HG03066 (cell line): Measurements from ENCODE around the gene MYO10.

Source experiments
- ATAC-seq: cut with Tn5 transposase; IDR thresholded peaks from one replicate; pipeline ENCODE4 v1.9.1; 2021; ENCODE audit warnings: low read depth; ENCODE audit not compliant: unreplicated experiment

Gene MYO10

DNA sequence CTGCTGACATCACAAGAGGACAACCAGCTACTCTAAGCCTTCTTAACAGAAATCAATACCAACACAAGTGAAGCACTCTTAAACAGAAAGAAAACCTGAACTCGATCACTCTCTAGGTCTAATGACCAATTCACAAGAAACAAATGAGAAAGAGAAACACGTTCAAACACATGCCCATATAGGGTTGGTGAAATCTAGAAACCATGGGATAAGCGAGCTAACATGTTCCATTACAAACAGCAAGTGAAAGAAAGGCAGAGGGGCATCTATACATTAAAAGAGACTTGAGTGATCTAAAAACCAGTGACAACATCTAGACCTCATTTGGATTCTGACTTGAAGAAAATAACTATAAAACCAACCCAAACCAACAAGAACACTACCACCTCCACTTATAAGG lies 244.4 kb downstream of the MYO10 start:
- no peak for ATAC-seq

DNA sequence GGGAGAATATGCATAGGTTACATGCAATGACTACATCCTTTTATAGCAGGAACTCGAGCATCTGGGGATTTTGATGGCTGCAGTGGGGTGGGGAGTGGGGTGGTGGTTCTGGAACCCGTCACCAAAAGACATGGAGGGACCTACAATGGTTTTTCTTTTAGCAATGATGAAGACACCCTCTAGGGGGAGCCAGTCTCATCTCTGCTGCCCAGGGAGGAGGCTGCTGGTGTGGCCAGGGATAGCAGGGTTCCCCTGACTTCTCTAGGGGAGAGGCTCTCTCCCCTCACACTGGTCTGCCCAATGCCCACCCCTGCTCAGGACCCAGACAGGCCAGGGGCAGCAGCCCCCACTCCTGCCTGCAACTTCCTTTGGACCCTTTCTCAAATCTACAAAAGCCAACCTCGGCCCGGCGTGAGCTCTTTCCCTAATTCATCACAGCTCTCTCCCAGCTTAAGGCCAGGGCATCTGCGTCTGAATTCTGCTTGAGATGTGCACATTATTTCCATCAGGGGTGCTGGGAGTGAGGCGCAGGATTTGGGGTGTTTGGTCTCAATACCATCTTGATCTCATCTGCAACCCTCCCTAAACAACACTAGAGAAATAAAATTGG lies 245.7 kb downstream of the MYO10 start:
- ATAC-seq: peak; percentile 82

DNA sequence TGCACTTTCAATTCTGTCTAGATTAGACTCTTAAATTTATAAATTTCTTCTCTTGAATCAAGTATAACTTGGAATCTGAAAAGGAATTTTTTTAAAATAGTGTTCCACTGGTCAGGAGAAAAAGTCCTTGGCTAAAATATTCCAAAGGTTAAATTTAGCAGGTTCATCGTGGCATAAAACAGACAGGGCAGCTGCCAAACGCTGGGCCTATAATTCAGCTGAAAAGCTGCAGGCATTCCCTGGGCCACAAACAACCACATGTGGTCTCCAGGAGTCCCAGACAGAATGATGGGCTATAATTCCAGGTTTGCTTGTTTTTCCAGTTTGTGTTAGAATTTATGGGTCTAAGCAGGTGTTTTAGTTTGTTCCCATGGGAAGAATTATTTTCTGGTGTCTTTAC lies 248.2 kb downstream of the MYO10 start:
- ATAC-seq: no peak

DNA sequence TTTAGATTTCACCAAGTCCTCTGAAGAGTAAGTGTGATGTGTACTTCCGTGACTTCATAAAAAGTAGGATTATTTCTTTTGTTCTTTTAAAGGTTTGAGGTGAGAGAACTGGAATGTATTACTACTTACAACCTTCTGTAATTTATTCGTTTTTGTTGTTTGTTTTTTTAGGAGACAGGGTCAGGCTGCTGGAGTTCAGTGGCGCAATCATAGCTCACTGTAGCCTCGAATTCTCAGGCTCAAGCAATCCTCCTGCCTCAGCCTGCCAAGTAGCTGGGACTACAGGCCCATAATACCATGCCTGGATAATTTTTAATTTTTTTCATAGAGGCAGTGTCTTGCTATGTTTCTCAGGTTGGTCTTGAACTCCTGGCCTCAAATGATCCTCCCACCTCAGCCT lies 251.0 kb downstream of the MYO10 start:
- no peak for ATAC-seq

DNA sequence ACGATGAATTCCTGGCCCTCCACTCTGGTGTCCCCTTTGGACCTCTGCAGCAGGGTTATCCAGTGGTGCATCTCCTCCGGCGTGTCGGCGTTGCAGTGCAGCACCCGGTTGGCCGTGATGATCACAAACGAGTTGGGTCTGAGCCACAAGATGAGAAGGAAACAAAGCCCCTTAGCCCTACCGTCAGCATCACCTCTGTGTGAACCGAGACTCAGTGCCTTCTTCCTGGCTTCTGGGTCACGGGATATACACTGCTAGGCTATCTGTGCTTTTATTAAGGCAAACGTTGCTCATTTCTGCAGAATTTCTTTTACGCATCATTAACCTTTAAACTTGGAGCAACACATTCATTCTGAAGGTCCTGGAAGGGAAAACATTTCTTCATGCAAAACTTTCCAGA lies 254.2 kb downstream of the MYO10 start:
- ATAC-seq: no peak

DNA sequence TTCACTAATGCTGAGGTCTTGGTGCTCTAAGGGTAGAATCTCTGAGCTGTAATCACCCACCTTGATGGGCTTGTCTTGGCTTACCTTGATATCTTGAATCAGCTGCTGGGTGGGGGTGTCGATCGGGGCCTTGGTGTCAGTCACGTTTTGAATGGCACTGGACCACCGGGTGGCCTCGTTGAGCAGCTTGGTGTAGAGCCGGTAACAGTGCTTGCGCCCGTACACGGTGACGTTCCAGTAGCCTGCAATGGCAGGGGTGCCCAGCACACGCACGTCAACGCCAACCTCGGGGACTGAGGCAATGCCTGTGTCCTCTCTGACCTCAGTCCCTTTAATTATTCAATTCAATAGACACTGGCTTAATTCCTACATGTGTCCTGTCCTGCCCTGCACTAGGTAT lies 256.2 kb downstream of the MYO10 start:
- no peak for ATAC-seq

DNA sequence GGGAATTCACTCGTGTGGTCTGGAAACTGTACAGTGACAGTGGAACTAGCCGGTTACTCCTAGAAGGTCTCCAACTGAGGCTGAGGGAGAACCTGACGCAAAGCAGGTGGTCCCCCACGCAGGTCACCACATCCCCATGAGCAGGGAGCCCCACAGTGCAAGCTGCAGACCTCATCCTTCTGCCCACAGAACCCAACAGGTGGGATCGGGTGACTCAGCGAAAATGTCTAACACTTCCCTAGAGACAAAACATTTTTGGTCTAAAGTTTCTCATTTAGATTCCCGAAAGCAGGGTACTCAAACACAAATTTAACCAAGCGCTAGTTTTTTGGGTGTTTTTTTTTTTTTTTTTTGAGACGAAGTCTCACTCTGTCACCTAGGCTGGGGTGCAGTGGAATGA lies 256.9 kb downstream of the MYO10 start:
- ATAC-seq: no peak

DNA sequence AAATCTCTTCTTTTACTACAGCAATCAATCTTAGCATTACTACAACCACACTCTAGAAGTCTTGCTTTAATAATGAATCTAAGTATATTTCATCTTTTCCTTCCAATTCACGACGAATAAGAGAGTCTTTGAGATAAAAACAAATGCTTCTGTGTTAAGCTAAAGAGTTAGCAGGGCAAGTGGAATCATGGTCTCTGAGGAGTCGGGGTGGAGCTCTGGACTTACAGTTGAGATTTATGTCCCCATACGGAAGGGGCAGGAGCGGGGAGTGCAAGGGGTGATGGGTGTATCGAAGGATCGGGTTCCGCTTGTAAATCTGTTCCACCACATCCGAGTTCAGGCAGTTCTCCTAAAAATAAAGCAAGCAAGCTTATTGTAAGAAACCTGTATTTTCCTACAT lies 260.3 kb downstream of the MYO10 start:
- ATAC-seq: no peak

DNA sequence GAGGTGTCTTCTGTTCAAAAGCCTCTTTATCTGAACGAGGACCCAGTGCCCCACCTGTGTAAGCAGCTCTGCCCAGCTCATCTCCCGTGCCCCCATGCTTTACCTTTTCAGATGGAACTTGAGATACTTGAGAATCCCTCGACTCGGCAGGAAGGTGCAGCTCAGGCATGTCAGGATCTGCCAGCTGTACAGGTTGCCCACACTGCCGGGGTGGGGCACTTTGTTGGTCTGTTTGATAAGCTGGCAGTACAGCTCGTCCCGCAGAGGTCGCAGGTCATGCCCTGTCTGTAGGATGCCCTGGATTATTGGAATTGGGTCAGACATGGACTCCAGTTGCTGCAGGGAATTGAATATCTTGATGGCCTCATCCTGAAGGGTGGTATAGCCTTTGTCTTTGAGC lies 261.3 kb downstream of the MYO10 start:
- no peak for ATAC-seq

DNA sequence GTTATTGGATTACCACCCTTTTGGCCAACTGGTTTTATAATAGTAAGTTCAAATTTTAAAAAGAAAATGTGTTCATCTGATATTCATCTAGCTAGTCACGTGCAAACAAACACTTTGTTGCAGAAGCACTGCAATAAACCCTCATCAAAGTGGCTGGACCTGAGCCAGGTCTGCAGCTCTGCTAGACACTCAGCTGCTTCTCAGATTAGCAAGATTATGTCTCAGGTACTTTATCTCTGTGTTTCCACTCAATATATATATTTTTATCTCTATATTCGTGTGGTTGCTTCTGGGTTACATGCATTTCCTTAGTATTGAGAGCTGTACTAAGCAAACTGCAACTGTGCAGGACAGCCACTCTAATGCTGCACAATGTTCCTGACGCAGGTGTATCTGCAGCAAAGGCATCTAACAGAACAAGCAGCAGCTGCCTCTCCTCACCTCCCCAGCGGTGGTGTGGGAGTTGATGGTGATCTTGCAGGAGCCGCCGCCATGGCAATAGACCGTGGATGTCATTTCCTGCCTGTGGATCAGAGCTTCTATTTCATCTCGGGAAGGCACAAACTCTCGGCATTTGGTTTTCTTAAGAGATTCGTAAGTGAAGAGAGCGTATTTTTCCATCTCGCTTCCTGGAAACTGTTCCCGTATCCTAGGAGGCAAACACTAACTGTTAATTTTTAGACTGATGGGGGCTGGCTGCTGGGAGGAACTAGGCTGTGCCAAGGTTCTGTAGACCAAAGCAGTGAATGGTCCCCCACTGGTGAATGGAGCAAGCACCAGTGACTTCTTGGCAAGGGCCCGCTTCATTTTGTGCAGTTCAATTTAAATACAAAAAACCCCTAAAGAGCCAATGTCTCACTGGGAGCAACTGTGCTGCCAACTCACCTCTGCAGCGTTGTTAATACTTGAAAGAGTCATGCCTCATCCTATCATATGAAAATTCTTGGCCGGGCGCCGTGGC lies 262.6 kb downstream of the MYO10 start:
- ATAC-seq: no peak

DNA sequence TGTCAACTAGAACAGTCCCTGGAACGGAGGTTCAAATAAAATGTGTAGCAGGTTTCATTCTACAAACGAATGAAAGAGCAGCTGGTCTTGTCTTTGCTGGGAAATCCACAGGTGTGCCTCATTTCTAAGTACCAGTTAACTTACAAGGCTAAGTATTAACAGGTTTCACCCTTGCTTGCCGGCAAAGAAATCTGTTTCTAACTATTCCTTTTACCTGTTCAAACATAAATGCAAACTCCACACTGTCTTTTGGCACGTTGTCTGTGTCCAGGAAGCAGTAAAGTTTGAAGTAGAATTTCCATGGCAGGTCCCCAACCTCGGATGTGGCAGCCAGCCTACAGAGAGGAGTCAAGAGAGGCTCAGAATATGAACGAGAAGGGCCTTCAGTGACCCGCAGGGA lies 264.9 kb downstream of the MYO10 start:
- no peak for ATAC-seq

DNA sequence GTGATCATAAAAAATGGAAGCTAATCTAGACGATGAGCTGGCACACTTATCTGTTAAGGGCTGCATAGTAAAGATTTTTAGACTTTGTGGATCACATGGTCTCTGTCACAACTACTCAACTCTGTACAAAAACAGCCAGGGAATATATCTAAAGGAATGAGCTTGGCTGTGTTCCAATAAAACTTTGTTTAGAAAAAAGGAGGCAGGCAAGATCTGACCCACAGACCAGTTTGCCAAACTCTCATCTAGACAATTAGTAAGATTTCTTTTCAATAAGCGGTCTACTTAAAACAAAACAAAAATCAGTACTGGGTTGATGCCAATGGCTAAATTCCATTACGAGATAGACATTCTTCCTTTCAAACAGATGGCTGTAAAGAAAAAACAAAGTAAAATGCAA lies 266.3 kb downstream of the MYO10 start:
- ATAC-seq: no peak

DNA sequence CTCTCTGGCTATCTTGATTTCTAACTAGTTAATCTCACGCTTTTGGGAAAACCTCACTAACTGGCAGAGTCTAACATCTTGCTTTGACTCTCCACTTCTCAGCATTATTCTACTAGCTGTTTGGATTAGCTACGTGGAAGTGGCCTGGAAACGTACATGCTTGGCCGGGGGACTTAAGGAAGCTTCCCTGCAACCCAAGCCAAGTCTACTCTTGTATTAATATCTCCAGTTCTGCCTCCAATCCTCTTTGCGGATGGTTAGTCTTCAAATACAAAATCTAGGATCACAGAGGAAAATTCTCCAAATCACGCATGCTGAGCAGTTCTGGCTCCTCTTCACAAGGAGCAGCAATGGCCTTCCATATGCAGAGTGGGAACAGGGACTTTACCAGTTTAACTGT lies 267.5 kb downstream of the MYO10 start:
- no peak for ATAC-seq

DNA sequence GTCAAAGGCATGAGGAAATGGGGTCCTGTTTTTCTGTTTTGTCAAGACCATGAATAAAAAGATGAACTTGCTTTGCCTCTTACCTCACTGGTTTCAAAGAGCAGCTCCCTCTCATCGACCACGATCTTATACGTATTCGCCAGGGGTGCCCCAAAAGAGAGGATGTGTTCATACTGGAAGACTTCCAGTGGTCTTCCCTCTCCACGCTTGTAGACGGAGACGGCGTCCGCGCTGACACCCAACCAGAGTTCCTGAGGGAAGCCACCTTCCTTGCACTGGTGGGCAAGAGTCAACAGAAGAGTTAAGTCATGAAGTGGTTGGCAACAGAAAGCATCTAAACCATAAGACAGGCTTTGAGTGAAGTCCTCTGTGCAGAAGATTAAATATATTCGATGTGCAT lies 267.9 kb downstream of the MYO10 start:
- ATAC-seq: no peak

DNA sequence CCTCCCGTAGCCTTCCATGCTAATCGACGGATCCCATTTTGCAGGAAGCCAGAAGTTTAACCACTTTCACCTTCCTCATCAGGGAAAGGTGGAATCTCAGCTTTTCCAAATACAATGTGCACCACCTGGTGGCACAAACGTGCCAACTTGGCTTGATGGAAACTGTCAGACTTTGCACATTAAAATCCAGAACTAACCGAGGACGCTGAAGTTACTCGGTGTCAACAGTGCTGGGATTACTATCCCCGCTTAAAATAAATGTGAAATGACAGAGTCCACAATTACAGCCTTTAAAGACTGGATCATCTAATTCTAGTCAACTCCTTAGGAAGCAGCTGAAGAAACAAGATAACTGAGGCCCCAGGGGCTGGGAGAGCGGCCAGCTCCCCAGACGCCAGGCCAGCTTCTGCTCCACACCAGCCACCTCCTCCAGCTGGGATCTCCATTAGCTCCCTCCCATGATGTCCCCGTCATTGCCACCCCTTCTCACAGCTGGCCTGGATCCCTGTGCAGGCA lies 269.1 kb downstream of the MYO10 start:
- no peak for ATAC-seq

DNA sequence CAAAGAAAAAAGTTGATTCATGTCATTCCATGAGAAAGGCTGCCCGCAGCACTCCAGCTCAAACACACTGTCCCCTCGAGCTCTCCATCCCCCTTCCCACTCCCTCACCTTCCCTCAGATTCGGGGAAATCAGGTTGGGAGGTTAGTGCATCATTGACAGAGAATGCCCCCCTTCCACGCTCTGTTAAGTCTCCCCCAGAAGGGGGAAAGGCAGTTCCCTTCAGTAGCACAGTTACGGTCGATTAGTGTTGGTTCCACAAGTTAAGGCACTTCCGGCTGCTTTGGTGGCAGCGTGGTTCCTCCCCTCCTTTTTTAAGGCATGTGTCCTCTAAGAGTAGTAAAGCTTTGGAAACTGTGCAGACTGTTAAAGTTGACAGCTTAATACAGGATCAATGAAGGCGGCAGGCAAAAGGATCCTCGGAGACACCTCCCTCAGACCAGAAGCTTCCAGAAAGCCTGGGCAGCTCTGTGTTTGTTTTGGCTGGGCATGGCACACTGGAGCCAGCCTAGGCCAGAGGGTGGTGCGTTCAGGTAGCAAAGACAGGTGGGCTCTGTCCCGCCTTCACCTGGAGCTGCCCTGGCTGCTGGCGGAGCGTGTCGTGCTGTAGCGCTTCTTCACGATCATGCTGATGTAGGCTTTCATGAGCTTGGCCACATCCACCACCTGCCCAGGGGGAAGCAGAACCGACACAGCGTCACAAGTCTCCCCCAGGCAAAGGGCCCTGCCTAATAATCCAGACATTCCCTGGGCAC lies 269.8 kb downstream of the MYO10 start:
- ATAC-seq: no peak

DNA sequence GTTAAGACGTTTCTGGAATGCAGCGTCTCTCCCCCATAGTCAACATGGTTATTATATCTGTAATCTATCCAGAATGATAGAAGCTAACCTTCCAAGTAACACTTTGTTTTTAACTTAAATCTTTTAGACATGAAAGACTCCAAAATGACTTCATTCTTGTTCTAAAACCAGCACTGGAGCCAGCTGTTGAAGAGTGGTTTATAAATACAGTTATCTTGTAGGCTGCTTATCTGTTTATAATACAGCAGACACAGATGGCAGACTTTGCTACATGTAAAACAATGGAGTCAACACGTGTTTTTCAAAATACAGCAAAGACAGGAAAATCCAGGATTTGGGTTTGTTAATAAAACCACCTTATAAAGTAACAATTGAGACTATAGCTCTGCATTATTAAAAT lies 270.5 kb downstream of the MYO10 start:
- no peak for ATAC-seq

DNA sequence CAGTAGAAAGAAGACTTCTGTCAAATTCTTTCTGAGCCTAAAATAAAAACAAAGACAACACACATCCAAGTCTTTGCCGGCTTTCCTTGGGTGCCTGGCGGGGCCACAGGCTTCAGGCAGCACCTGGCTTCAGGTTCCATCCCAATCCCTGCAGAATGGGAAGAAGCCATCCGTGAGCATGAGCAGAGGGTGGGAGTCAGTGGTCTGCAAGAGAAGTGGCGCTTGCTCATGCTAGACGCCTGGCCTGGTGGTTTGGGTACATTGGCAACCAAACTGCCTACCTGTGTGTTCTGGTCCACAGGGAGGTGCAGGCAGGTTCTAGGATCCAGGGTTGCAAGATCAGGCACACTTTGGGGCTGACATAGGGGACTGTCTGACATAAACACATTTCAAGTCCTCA lies 271.7 kb downstream of the MYO10 start:
- ATAC-seq: no peak

DNA sequence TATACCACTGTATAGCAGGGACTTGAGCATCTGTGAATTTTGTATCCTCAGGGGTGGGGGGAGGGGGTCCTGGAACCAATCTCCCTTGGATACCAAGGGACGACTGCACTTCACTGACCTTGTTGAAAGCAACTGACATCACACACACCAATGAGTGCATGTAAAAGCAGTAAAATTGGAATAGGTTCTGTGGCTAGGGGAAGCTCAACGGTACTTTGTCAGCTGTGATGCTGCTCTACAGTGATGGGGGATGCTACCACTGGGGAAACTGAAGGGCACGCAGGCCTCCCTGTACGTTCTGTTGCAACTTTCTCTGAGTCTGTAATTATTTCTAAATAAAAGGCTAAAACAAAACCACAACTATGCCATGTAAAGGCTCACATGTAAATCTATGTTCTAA lies 272.2 kb downstream of the MYO10 start:
- no peak for ATAC-seq

DNA sequence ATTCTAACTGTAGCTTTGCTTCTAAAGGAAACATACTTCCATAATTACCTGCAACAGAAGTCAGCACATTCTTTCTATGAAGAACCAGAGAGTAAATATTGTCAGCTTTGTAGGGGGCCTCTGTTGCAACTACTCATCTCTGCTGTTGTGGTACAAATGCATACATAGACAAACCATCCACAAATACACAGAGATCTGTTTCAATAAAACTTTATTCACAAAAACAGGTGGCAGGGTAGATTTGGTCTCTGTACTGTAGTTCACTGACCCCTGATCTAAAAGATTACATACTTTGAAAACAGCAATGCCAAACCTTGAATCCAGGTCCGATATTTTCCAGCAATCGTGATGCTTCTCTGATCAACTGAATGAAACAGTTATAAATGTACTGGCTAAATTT lies 274.4 kb downstream of the MYO10 start:
- ATAC-seq: no peak

DNA sequence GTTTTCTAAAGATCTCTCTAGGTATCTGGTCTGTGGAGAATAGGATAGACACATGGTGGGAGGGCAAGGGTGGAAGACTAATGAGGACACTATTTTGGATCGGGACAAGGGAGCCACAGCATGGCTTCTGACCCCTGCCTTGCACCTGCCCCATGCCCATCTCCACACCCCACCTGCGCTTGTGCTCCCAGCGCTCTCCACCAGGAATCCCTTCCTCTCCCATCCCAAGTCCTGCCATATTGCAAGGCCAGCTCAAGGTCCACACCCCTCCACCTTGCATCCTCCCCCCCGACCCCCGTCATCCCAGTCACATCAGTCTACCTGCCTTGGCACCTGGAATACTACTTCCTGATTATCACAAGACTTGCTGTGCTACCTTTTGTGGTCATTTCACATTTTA lies 275.1 kb downstream of the MYO10 start:
- no peak for ATAC-seq
